ENCODE measurements around the gene NPHP4. TPM values are rescaled to one million over a fixed set of nuclear protein-coding genes. Genes with fewer than 3 reads are reported as not detected.

The NPHP4 gene
- total RNA-seq, 1 experiment from 2014 or later, result 20.0 TPM

GRCh38 chr1:5847013-5847659 is 145.1 kb downstream of the NPHP4 start:
- Histone ChIP-seq H3K27ac (ENCODE audit: low read depth, low read length) (no peak overlapping the region), H3K79me2 (ENCODE audit: insufficient read depth, low read length) (no peaks in the 10 kb centered on the region), H3K9me3 (ENCODE audit: control insufficient read depth in 1 of 2, insufficient read depth in 1 of 2, low read depth in 1 of 2, low read length in 2 of 2) (no peaks in the 10 kb centered on the region), H3K9ac (ENCODE audit: low read length) (no peak overlapping the region), H3K4me1 (ENCODE audit: control insufficient read depth in 1 of 2, insufficient read depth in 2 of 2, low read length in 2 of 2) (no peaks in the 10 kb centered on the region), H3K9me2 (ENCODE audit: insufficient read depth) (no peaks in the 10 kb centered on the region), H3K4me3 (replicated peaks in 1 of 2; ENCODE audit: low read depth in 1 of 2, low read length in 2 of 2) (no peak overlapping the region), H4K20me1 (ENCODE audit: insufficient read depth) (no peaks in the 10 kb centered on the region), H3K4me2 (ENCODE audit: low read length) (no peak overlapping the region), H2AFZ (ENCODE audit: low read depth, low read length, poor library complexity, severe bottlenecking) (no peak overlapping the region), H3K27me3 (ENCODE audit: insufficient read depth, low read length) (peaks cover 2% of the 10 kb centered on the region; the same call in 1 of the 2 replicates), H3K36me3 (ENCODE audit: control insufficient read depth in 1 of 2, insufficient read depth in 2 of 2, low read length in 2 of 2) (no peaks in the 10 kb centered on the region)
- intact Hi-C loops (cut with micrococcal nuclease), result no loop called here
- peak; percentile 84 for TF ChIP-seq REST (IDR thresholded peaks at IDR 0.05; ENCODE audit: low read depth)
- no peak for TF ChIP-seq ATF3 (IDR thresholded peaks at IDR 0.05)
- DNase-seq (ENCODE audit: low read depth, low spot score), result no peak
- ChIA-PET RAD21 (ENCODE audit: low non-redundant PET in 1 of 2, low total read pairs in 2 of 2, uncharacterized antibody in 2 of 2, unreplicated experiment in 2 of 2) (no interaction called here), POLR2A (no interaction called here), CTCF (no interaction called here)
- ATAC-seq, result no peak
- no TSS peak for BruUV-seq (replicated peaks)

GRCh38 chr1:5845376-5845775 is 146.8 kb downstream of the NPHP4 start:
- ChIA-PET POLR2A (no interaction called here), CTCF (no interaction called here), RAD21 (ENCODE audit: low non-redundant PET in 1 of 2, low total read pairs in 2 of 2, uncharacterized antibody in 2 of 2, unreplicated experiment in 2 of 2) (no interaction called here)
- no peak overlapping the region for H3K9ac ChIP-seq (ENCODE audit: low read length)
- no peaks in the 10 kb centered on the region for H3K79me2 ChIP-seq (ENCODE audit: insufficient read depth, low read length)
- BruUV-seq (replicated peaks), result no TSS peak
- no peak overlapping the region for H3K27ac ChIP-seq (ENCODE audit: low read depth, low read length)
- no peaks in the 10 kb centered on the region for H3K4me1 ChIP-seq (ENCODE audit: control insufficient read depth in 1 of 2, insufficient read depth in 2 of 2, low read length in 2 of 2)
- DNase-seq (ENCODE audit: low read depth, low spot score) (no peak), ATAC-seq (no peak)
- H3K4me3 ChIP-seq (replicated peaks in 1 of 2; ENCODE audit: low read depth in 1 of 2, low read length in 2 of 2), result no peak overlapping the region
- H3K9me3 ChIP-seq (ENCODE audit: control insufficient read depth in 1 of 2, insufficient read depth in 1 of 2, low read depth in 1 of 2, low read length in 2 of 2), result no peaks in the 10 kb centered on the region
- H3K36me3 ChIP-seq (ENCODE audit: control insufficient read depth in 1 of 2, insufficient read depth in 2 of 2, low read length in 2 of 2), result no peaks in the 10 kb centered on the region
- H3K9me2 ChIP-seq (ENCODE audit: insufficient read depth), result no peaks in the 10 kb centered on the region
- H2AFZ ChIP-seq (ENCODE audit: low read depth, low read length, poor library complexity, severe bottlenecking), result no peak overlapping the region
- H3K4me2 ChIP-seq (ENCODE audit: low read length), result no peak overlapping the region
- H3K27me3 ChIP-seq (ENCODE audit: insufficient read depth, low read length), result peaks cover 2% of the 10 kb centered on the region; the same call in 1 of the 2 replicates
- H4K20me1 ChIP-seq (ENCODE audit: insufficient read depth), result no peaks in the 10 kb centered on the region
- intact Hi-C loops (cut with micrococcal nuclease), result no loop called here
- TF ChIP-seq SIN3A (IDR thresholded peaks at IDR 0.05; ENCODE audit: low read depth) (no peak), ZBTB33 (IDR thresholded peaks at IDR 0.05; ENCODE audit: extremely low read depth, insufficient replicate concordance, low read length) (no peak), ZFX (IDR thresholded peaks at IDR 0.05) (no peak), POLR2AphosphoS5 (IDR thresholded peaks at IDR 0.05; ENCODE audit: low read depth, low read length) (no peak), CEBPB (IDR thresholded peaks at IDR 0.05; ENCODE audit: low read depth) (no peak), CTCF (IDR thresholded peaks at IDR 0.05 in 2 of 3, conservative IDR thresholded peaks at IDR 0.05 in 1 of 3; ENCODE audit: borderline replicate concordance in 1 of 3, insufficient read depth in 1 of 3, low read depth in 2 of 3, low read length in 2 of 3) (no peak), ATF3 (IDR thresholded peaks at IDR 0.05) (no peak), YY1 (IDR thresholded peaks at IDR 0.05; ENCODE audit: extremely low read depth, insufficient replicate concordance, low read depth, low read length) (no peak), ELF1 (IDR thresholded peaks at IDR 0.05; ENCODE audit: borderline replicate concordance, low read depth) (no peak)
